Measurements from ENCODE around the gene TMEM192. TPM values are rescaled to one million over a fixed set of nuclear protein-coding genes. Genes with fewer than 3 reads are reported as not detected.
"Not testable (repeated sequence)": the region's sequence is repeated elsewhere in the genome, so short reads cannot be mapped to it uniquely, and the experiment has no call there.

Gene TMEM192
- polyA plus RNA-seq, 10 donors: 7.3 to 14.2 (median 12.0) TPM

- peak; percentile 16 to 30 (median 27) for DNase-seq
Observed at GRCh38 chr4:165096776-165097175, 15.9 kb downstream of the TMEM192 start.

- DNase-seq: peak in 1 of 3 donors; percentile 3
Observed at GRCh38 chr4:165095291-165095690, 17.4 kb downstream of the TMEM192 start.

GRCh38 chr4:165094873-165095272 lies 17.8 kb downstream of the TMEM192 start:
- no peak for DNase-seq

GRCh38 chr4:165092187-165092586 lies 20.5 kb downstream of the TMEM192 start:
- not testable (repeated sequence) for DNase-seq

GRCh38 chr4:165088366-165088765 lies 24.3 kb downstream of the TMEM192 start:
- no peak for DNase-seq

- no peak for DNase-seq
Observed at GRCh38 chr4:165085946-165086345, 26.7 kb downstream of the TMEM192 start.

GRCh38 chr4:165084787-165085186 lies 27.9 kb downstream of the TMEM192 start:
- DNase-seq: not testable (repeated sequence)

- peak in 2 of 3 donors; percentile 33 to 43 for DNase-seq
Observed at GRCh38 chr4:165079476-165079875, 33.2 kb downstream of the TMEM192 start.

- DNase-seq: no peak
Observed at GRCh38 chr4:165077034-165077578, 35.6 kb downstream of the TMEM192 start.

- DNase-seq: not testable (repeated sequence)
Observed at GRCh38 chr4:165073346-165073745, 39.3 kb downstream of the TMEM192 start.

GRCh38 chr4:165070560-165070959 lies 42.1 kb downstream of the TMEM192 start:
- DNase-seq: no peak

GRCh38 chr4:165060938-165061337 lies 51.7 kb downstream of the TMEM192 start:
- DNase-seq: peak in 1 of 3 donors; percentile 7

- peak in 1 of 3 donors; percentile 12 for DNase-seq
Observed at GRCh38 chr4:165059386-165059785, 53.3 kb downstream of the TMEM192 start.

- DNase-seq: peak; percentile 64 to 73 (median 68)
Observed at GRCh38 chr4:165058666-165059065, 54.0 kb downstream of the TMEM192 start.

- DNase-seq: no peak
Observed at GRCh38 chr4:165055601-165056000, 57.1 kb downstream of the TMEM192 start.

GRCh38 chr4:165053645-165054044 lies 59.0 kb downstream of the TMEM192 start, which contains the start of gene TRIM75:
Gene TRIM75, plus strand, starts transcription at chr4:165053866. Its CDS starts 5,282 bp downstream, at chr4:165059148.
- DNase-seq: no peak

GRCh38 chr4:165052627-165053026 lies 60.0 kb downstream of the TMEM192 start:
- DNase-seq: no peak

- DNase-seq: no peak
Observed at GRCh38 chr4:165048170-165048569, 64.5 kb downstream of the TMEM192 start.

- no peak for DNase-seq
Observed at GRCh38 chr4:165031436-165032211, 81.0 kb downstream of the TMEM192 start, which contains the start of gene TRIM60. Gene TRIM60, plus strand, starts transcription at chr4:165031999. Its CDS starts 8,074 bp downstream, at chr4:165040073.

GRCh38 chr4:165027762-165028402 lies 84.8 kb downstream of the TMEM192 start:
- DNase-seq: no peak

GRCh38 chr4:165025782-165026181 lies 86.9 kb downstream of the TMEM192 start:
- not testable (repeated sequence) for DNase-seq
